HepG2 (cell line): ENCODE data around the gene RPS6KA5. TPM values are rescaled to one million over a fixed set of nuclear protein-coding genes. Genes with fewer than 3 reads are reported as not detected.

Experiments used
- ATAC-seq: fragments of 200-7000 bp; cut with Tn5 transposase; 3 replicates; pipeline ENCODE4 v1.9.1; 2020; ENCODE audit warnings: mild to moderate bottlenecking, moderate library complexity
- BruUV-seq: library from RNA; stranded (reverse); fragments of 400-500 nt; replicated peaks from 2 replicates; lab custom pipeline; 2021; lab: Mats Ljungman, UMichigan
- CTCF ChIA-PET: fragments of 300-600 bp; formaldehyde crosslinking; extraction: SDS; loops from one replicate; lab custom pipeline; 2021; ENCODE audit warnings: low total read pairs, inconsistent platforms, low intra/inter-chr PET ratio; lab: Yijun Ruan, JAX
- POLR2A ChIA-PET: fragments of 350-600 bp; sonication (Branson Sonifier 250); formaldehyde crosslinking; loops from one replicate; lab custom pipeline; 2020; ENCODE audit warnings: antibody characterized with exemption, inconsistent platforms; lab: Yijun Ruan, JAX
- DNase-seq: peaks from one replicate; pipeline ENCODE4 v3.0.0-alpha.2; 2015; ENCODE audit warnings: low spot score
- FAIRE-seq: peaks from 3 replicates; lab custom pipeline; 2011; peaks lifted over from hg19 to GRCh38; lab: Jason Lieb, UNC
- H2AFZ ChIP-seq: one replicate; pipeline ENCODE4 v1.6.1; 2011; ENCODE audit warnings: low read length, inconsistent platforms
- H3K27ac ChIP-seq: fragments of 300-600 bp; 3 replicates; pipeline ENCODE4 v1.8.0; 2011; ENCODE audit warnings: mixed run types, mild to moderate bottlenecking, mixed read lengths, low read length, inconsistent platforms; ENCODE audit not compliant: insufficient read depth; ENCODE audit errors: extremely low read length
- H3K27me3 ChIP-seq, 2 experiments: fragments of 200-600 bp in 1 of 2; 2 replicates in 1 of 2; 3 replicates in 1 of 2; pipeline versions ENCODE4 v1.6.0 to v1.8.0; 2011; ENCODE audit warnings: low read length in 2 of 2, mild to moderate bottlenecking in 2 of 2, moderate library complexity in 2 of 2, inconsistent platforms in 1 of 2; ENCODE audit not compliant: insufficient read depth in 2 of 2, control insufficient read depth in 1 of 2
- H3K36me3 ChIP-seq, 2 experiments: fragments of 200-600 bp in 1 of 2; replicated peaks in 1 of 2; 2 replicates in 1 of 2; 3 replicates in 1 of 2; pipeline versions ENCODE4 v1.5.1 to v1.8.0; 2011; ENCODE audit warnings: low read length in 2 of 2, inconsistent platforms in 1 of 2; ENCODE audit not compliant: insufficient read depth in 2 of 2, control insufficient read depth in 1 of 2
- H3K4me1 ChIP-seq: 2 replicates; pipeline ENCODE4 v1.5.1; 2012; ENCODE audit warnings: low read length, inconsistent platforms; ENCODE audit not compliant: insufficient read depth
- H3K4me2 ChIP-seq: 2 replicates; pipeline ENCODE4 v1.6.0; 2011; ENCODE audit warnings: low read depth, low read length, inconsistent platforms
- H3K4me3 ChIP-seq, 3 experiments: fragments of 200-600 bp in 1 of 3; sonication (generic), shearing (Covaris generic) in 1 of 3; replicated peaks in 1 of 3; 2 replicates each; pipeline ENCODE4 v1.5.1; 2011 to 2016; ENCODE audit warnings: low read length in 3 of 3, inconsistent platforms in 2 of 3, low read depth in 2 of 3, mild to moderate bottlenecking in 2 of 3, control low read depth in 1 of 3, mixed read lengths in 1 of 3; ENCODE audit not compliant: insufficient read depth in 1 of 3
- H3K79me2 ChIP-seq: one replicate; pipeline ENCODE4 v1.6.1; 2011; ENCODE audit warnings: low read length, inconsistent platforms; ENCODE audit not compliant: insufficient read depth
- H3K9ac ChIP-seq: 2 replicates; pipeline ENCODE4 v1.6.0; 2011; ENCODE audit warnings: mild to moderate bottlenecking, low read depth, low read length, inconsistent platforms; ENCODE audit not compliant: insufficient read depth
- H3K9me3 ChIP-seq: 2 replicates; pipeline ENCODE4 v1.5.1; 2012; ENCODE audit warnings: mild to moderate bottlenecking, low read length
- H4K20me1 ChIP-seq: 2 replicates; pipeline ENCODE4 v1.6.0; 2011; ENCODE audit warnings: inconsistent platforms, mild to moderate bottlenecking, low read length, moderate library complexity; ENCODE audit not compliant: insufficient read depth
- BHLHE40 ChIP-seq: IDR thresholded peaks from 2 replicates; pipeline ENCODE4 v1.6.1; 2011; ENCODE audit warnings: low read length, improper control_type of control experiment
- ETV5 ChIP-seq: IDR thresholded peaks from 2 replicates; pipeline ENCODE4 v1.6.1; 2018; ENCODE audit warnings: missing biosample characterization, missing genetic modification reagents, inconsistent platforms, borderline replicate concordance
- HNRNPK ChIP-seq: fragments of 200-400 bp; formaldehyde crosslinking; IDR thresholded peaks from 2 replicates; pipeline ENCODE4 v1.6.1; 2018; ENCODE audit warnings: low read length, low read depth, moderate library complexity, mild to moderate bottlenecking; ENCODE audit not compliant: poor library complexity, severe bottlenecking
- IRF2 ChIP-seq: IDR thresholded peaks from 2 replicates; pipeline ENCODE4 v1.6.1; 2018; ENCODE audit warnings: missing genetic modification reagents, missing compliant biosample characterization
- MXD1 ChIP-seq: sonication (generic); formaldehyde crosslinking; IDR thresholded peaks from 2 replicates; pipeline ENCODE4 v1.4.0; 2020; ENCODE audit warnings: mild to moderate bottlenecking, missing genetic modification reagents
- NFYC ChIP-seq: IDR thresholded peaks from 2 replicates; pipeline ENCODE4 v1.6.1; 2016; ENCODE audit warnings: missing genetic modification reagents, missing compliant biosample characterization
- PHB2 ChIP-seq: fragments of 450-650 bp; IDR thresholded peaks from 2 replicates; pipeline ENCODE4 v1.6.1; 2018; ENCODE audit not compliant: partially characterized antibody
- SNRNP70 ChIP-seq: fragments of 200-400 bp; formaldehyde crosslinking; IDR thresholded peaks from 2 replicates; pipeline ENCODE4 v1.6.1; 2017; ENCODE audit warnings: mild to moderate bottlenecking, low read depth, low read length, moderate library complexity
- SP4 ChIP-seq: sonication (generic); formaldehyde crosslinking; IDR thresholded peaks from 2 replicates; pipeline ENCODE4 v1.8.1; 2023; ENCODE audit warnings: mild to moderate bottlenecking, missing genetic modification reagents
- TGIF2 ChIP-seq: IDR thresholded peaks from 2 replicates; pipeline ENCODE4 v1.6.1; 2016; ENCODE audit warnings: control low read depth, missing compliant biosample characterization
- TMF1 ChIP-seq: sonication (generic); formaldehyde crosslinking; IDR thresholded peaks from 2 replicates; pipeline ENCODE4 v1.8.1; 2022; ENCODE audit warnings: low read depth, missing genetic modification reagents
- ZBTB26 ChIP-seq: IDR thresholded peaks from 2 replicates; pipeline ENCODE4 v1.6.1; 2016; ENCODE audit warnings: missing compliant biosample characterization, missing genetic modification reagents, borderline replicate concordance
- ZNF30 ChIP-seq: sonication (generic); formaldehyde crosslinking; IDR thresholded peaks from 2 replicates; pipeline ENCODE4 v1.5.0; 2020; ENCODE audit warnings: mild to moderate bottlenecking, missing genetic modification reagents
- ZNF333 ChIP-seq: sonication (generic); formaldehyde crosslinking; IDR thresholded peaks from 2 replicates; pipeline ENCODE4 v1.4.0; 2020; ENCODE audit warnings: mild to moderate bottlenecking, missing genetic modification reagents, borderline replicate concordance
- ZNF512B ChIP-seq: sonication (generic); formaldehyde crosslinking; IDR thresholded peaks from 2 replicates; pipeline ENCODE4 v1.5.1; 2020; ENCODE audit warnings: missing genetic modification reagents, mild to moderate bottlenecking, borderline replicate concordance
- WGBS: methylation state at CpG from one replicate; pipeline ENCODE4 v1.1.6; 2017; ENCODE audit warnings: low lambda C conversion rate; 5-methylcytosine and 5-hydroxymethylcytosine counted together
- in situ Hi-C: cut with HindIII; loops from 2 replicates; pipeline ENCODE4 v1.10.0; 2017; ENCODE audit warnings: low pct_unique_long_range_greater_than_20kb; ENCODE audit not compliant: extremely low pct_ligation_motif_present
- intact Hi-C: fragments of 100-400 bp; cut with micrococcal nuclease; formaldehyde crosslinking; loops from one replicate; pipeline ENCODE4 v1.10.0; 2022; ENCODE audit not compliant: unreplicated experiment
- polyA plus RNA-seq, 8 experiments: library from polyadenylated mRNA; depleted of rRNA in 3 of 8; stranded (reverse) in 7 of 8; unstranded in 1 of 8; fragments of >200 nt; fragmentation: Illumina TruSeq in 4 of 8; extraction: Trizol in 4 of 8; gene quantifications; 2 replicates each; pipeline versions ENCODE4 v1.2.1 to v1.2.3, GENCODE V29; 2011 to 2016; ENCODE audit warnings: low read depth in 4 of 8, missing spikeins in 1 of 8, mixed read lengths in 1 of 8; ENCODE audit not compliant: insufficient read depth in 1 of 8
- total RNA-seq, 5 experiments: library from RNA; depleted of rRNA; stranded (reverse); fragments of >200 nt; fragmentation: Illumina TruSeq; extraction: Trizol; gene quantifications; 2 replicates each; pipeline ENCODE4 v1.2.3, GENCODE V29; 2016; ENCODE audit warnings: low read depth in 1 of 5

The RPS6KA5 gene
- total and polyA plus RNA-seq, 2 of the 13 experiments (the other 11 are each of a cell fraction or from before 2014, with no cell fraction given), result 0.50 to 0.58 TPM

- WGBS, result 47% methylated on average over 1 of the region's 1 CpG
- Histone ChIP-seq H2AFZ (no peak overlapping the region), H3K4me1 (peaks cover 16% of the 10 kb centered on the region), H3K4me2 (no peak overlapping the region), H4K20me1 (no peaks in the 10 kb centered on the region), H3K27ac (no peak overlapping the region), H3K79me2 (no peaks in the 10 kb centered on the region), H3K36me3 (no peaks in the 10 kb centered on the region), H3K9me3 (no peaks in the 10 kb centered on the region), H3K4me3 (no peak overlapping the region), H3K9ac (no peak overlapping the region), H3K27me3 (no peaks in the 10 kb centered on the region)
- no peak for ATAC-seq
- intact Hi-C loops (loop anchor here (10.0 kb wide), 2 partner anchors 108 to 162 kb away; no protein-coding TSS in a partner anchor), in situ Hi-C loops (no loop called here)
- no peak for FAIRE-seq
- CTCF ChIA-PET, result no interaction called here
- no peak for TF ChIP-seq ZNF333 (CRISPR knock-in tag)
- TF ChIP-seq TGIF2 (CRISPR knock-in tag), result no peak
- no peak for TF ChIP-seq BHLHE40
- DNase-seq, result no peak
- BruUV-seq, result no TSS peak
- POLR2A ChIA-PET, result no interaction called here
Measured at GRCh38 chr14:91067186-91067585, 6.7 kb upstream of the RPS6KA5 start.

GRCh38 chr14:91065266-91065665, 4.8 kb upstream of the RPS6KA5 start:
- Histone ChIP-seq H3K79me2 (no peaks in the 10 kb centered on the region), H3K27me3 (no peaks in the 10 kb centered on the region), H3K4me1 (peaks cover 27% of the 10 kb centered on the region), H3K27ac (no peak overlapping the region), H2AFZ (no peak overlapping the region), H3K9ac (no peak overlapping the region), H3K36me3 (no peaks in the 10 kb centered on the region), H3K4me2 (no peak overlapping the region), H4K20me1 (no peaks in the 10 kb centered on the region), H3K4me3 (no peak overlapping the region), H3K9me3 (no peaks in the 10 kb centered on the region)
- no peak for FAIRE-seq
- in situ Hi-C loops, result no loop called here
- ChIA-PET CTCF (no interaction called here), POLR2A (interaction anchor here (1.2 kb wide), 1 partner anchor 18 kb away, joined by 3 read pairs; no protein-coding TSS in a partner anchor)
- no peak for DNase-seq
- no TSS peak for BruUV-seq
- ATAC-seq, result no peak
- 93% methylated on average over 3 of the region's 3 CpGs for WGBS
- intact Hi-C loops, result loop anchor here (10.0 kb wide), 2 partner anchors 110 to 160 kb away; no protein-coding TSS in a partner anchor
- TF ChIP-seq SP4 (CRISPR knock-in tag) (no peak), SNRNP70 (no peak), ZBTB26 (CRISPR knock-in tag) (no peak), NFYC (CRISPR knock-in tag) (no peak), TMF1 (CRISPR knock-in tag) (no peak), ZNF30 (no peak), ETV5 (CRISPR knock-in tag) (no peak), ZNF512B (no peak), IRF2 (CRISPR knock-in tag) (no peak), HNRNPK (no peak), PHB2 (no peak), MXD1 (CRISPR knock-in tag) (no peak)
